ENCODE results near the gene DISP3. TPM values are rescaled to one million over a fixed set of nuclear protein-coding genes. Genes with fewer than 3 reads are reported as not detected.

The DISP3 gene
- total and polyA plus RNA-seq, 8 donors = 0.13 to 6.7 (median 0.74) TPM

DNA sequence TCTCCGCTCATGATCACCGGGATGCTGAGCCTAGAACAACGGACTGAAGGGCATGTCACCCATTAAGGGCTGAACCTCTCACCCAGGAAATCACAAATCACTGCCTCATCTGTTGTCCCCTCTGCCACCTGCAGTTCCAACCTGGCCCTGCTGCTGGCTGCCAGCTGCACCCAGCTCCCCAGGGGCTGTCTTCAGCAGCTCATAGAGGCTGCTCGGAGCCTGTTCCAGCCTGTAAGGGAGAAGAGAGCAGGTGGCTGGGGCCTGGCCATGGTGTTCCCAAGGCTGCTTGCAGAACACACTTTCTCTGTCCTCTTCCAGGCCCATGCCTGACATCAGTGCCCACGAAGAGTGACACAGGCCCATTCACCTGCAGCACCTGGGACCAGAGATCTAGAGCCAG, 44.5 kb upstream of the DISP3 start:
- Histone ChIP-seq H3K36me3 (no peaks in the 10 kb centered on the region), H3K9me3 (no peaks in the 10 kb centered on the region), H3K27me3 (no peaks in the 10 kb centered on the region), H3K4me3 (no peak overlapping the region), H3K4me1 (no peaks in the 10 kb centered on the region), H3K27ac (no peak overlapping the region)
- FAIRE-seq = no peak
- 54 to 63% methylated on average over 5 of the region's 5 CpGs for WGBS, 2 donors
- intact Hi-C loops (cut with DNase I) = no loop called here
- ATAC-seq = no peak
- DNase-seq = no peak
- TF ChIP-seq, protein P1, sequence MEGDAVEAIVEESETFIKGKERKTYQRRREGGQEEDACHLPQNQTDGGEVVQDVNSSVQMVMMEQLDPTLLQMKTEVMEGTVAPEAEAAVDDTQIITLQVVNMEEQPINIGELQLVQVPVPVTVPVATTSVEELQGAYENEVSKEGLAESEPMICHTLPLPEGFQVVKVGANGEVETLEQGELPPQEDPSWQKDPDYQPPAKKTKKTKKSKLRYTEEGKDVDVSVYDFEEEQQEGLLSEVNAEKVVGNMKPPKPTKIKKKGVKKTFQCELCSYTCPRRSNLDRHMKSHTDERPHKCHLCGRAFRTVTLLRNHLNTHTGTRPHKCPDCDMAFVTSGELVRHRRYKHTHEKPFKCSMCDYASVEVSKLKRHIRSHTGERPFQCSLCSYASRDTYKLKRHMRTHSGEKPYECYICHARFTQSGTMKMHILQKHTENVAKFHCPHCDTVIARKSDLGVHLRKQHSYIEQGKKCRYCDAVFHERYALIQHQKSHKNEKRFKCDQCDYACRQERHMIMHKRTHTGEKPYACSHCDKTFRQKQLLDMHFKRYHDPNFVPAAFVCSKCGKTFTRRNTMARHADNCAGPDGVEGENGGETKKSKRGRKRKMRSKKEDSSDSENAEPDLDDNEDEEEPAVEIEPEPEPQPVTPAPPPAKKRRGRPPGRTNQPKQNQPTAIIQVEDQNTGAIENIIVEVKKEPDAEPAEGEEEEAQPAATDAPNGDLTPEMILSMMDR (IDR thresholded peaks at IDR 0.05) = no peak

DNA sequence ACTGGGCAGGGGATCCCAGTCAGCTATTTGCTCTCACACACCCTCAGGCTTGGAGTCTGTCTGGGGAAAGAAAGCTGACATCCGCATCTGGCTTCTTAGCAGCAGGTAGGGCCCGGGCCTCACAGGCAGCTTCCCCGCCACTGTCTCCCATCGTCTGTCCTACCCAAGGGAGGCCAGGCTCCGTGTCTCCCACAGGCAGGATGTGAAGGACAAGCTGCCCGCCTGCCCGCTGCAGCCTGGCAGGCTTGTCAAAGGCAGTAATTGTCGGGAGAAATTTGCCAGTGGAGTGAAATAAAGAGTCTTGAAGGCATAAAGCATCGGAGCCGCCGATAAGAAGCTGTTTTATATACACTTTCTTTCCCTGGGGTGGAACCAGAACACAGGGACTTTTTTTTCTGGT, 44.0 kb upstream of the DISP3 start:
- FAIRE-seq = no peak
- no peak for DNase-seq
- TF ChIP-seq, protein P1 (IDR thresholded peaks at IDR 0.05) = no peak
- no peaks in the 10 kb centered on the region for H3K4me1 ChIP-seq
- H3K4me3 ChIP-seq = no peak overlapping the region
- H3K27ac ChIP-seq = no peak overlapping the region
- intact Hi-C loops (cut with DNase I) = no loop called here
- ATAC-seq = no peak
- H3K27me3 ChIP-seq = no peaks in the 10 kb centered on the region
- WGBS, 2 donors = 71 to 80% methylated on average over 11 of the region's 11 CpGs
- no peaks in the 10 kb centered on the region for H3K9me3 ChIP-seq
- no peaks in the 10 kb centered on the region for H3K36me3 ChIP-seq

DNA sequence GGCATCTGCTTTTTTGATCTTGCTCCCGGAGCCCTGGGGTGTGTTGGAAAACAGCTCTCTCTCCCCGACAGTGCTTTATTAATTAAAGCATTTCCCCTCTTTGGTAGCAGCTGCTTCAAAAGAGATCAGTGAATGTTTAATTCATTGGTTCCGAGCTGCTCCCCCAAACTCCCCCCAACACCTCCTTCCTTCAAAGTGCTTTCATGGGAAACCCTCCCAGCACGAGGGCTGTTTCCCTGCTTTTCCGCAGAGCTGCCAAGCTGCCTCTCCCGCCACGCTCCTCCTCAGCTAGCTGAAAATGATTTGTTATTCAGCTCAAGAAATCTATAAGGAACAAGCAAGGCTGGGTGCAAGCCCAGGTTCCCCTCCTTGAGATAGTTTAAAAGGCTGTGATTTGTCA, 40.0 kb upstream of the DISP3 start:
- Histone ChIP-seq H3K4me1 (no peaks in the 10 kb centered on the region), H3K27me3 (no peaks in the 10 kb centered on the region), H3K36me3 (no peaks in the 10 kb centered on the region), H3K9me3 (no peaks in the 10 kb centered on the region), H3K27ac (no peak overlapping the region), H3K4me3 (no peak overlapping the region)
- FAIRE-seq (no peak), DNase-seq (no peak), ATAC-seq (no peak)
- intact Hi-C loops (cut with DNase I) = no loop called here
- TF ChIP-seq, protein P1 (IDR thresholded peaks at IDR 0.05) = no peak
- 38 to 41% methylated on average over 7 of the region's 7 CpGs for whole genome bisulfite sequencing, 2 donors

DNA sequence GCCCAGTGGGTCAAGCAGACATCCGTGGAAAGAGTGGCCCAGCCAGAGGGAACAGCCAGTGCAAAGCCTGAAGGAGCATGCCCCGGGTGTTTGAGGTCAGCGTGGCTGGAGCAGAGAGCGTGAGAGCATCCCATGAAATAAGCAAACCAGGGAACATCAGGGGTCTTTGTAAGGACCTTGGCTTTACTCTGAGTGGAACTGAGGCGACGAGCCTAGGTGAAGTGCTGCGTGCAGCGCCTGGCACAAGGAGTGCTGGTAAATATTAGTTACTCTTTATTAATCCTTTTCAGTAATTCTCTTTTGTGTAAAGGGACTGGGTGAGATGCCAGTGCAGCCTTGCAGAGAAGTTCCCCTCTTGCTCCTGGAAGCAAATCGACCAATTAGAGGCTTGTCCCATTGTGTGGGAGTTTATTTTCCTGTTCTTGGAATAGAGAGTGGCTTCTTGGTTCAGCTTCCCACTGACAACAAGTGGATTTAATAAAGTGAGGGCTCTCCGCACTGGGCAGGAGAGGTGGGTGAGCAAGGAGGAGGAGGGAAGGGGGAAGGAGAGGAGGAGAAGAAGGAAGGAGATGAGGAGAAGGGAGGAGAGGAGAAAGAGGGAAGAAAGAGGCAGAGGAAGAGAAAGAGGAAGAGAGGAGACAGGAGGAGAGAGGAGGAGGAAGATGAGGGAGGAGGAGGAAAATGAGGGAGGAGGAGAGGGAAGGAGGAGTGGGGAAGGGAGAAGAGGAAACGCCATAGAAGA, 37.6 kb upstream of the DISP3 start:
- TF ChIP-seq, protein P1 (IDR thresholded peaks at IDR 0.05) = no peak
- FAIRE-seq (no peak), DNase-seq (no peak), ATAC-seq (no peak)
- no peaks in the 10 kb centered on the region for H3K36me3 ChIP-seq
- H3K4me3 ChIP-seq = no peak overlapping the region
- H3K4me1 ChIP-seq = no peaks in the 10 kb centered on the region
- no peak overlapping the region for H3K27ac ChIP-seq
- no peaks in the 10 kb centered on the region for H3K9me3 ChIP-seq
- intact Hi-C loops (cut with DNase I) = no loop called here
- H3K27me3 ChIP-seq = no peaks in the 10 kb centered on the region
- WGBS, 2 donors = 47 to 52% methylated on average over 11 of the region's 11 CpGs

DNA sequence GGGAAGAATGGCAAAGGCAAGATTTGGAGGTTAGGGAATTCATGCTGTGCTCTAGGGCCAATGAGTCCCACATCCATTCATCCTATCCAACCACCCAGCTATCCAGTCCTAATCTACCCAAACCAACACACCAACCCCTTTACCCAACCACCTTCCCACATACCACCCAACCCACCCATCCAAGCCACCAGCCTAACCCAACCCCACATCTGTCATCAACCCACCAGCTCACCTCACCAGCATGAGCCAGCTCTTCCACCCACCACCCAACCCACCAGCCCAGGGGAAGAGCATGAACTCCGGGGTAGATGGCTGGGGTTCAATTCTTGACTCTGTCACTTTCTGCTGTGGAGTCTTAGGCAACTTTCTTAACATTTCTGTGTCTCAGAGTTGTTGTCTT, 35.9 kb upstream of the DISP3 start:
- DNase-seq = no peak
- no peak for FAIRE-seq
- intact Hi-C loops (cut with DNase I) = no loop called here
- ATAC-seq = no peak
- no peaks in the 10 kb centered on the region for H3K27me3 ChIP-seq
- no peak overlapping the region for H3K27ac ChIP-seq
- TF ChIP-seq, protein P1 (IDR thresholded peaks at IDR 0.05) = no peak
- WGBS, 2 donors = 68 to 73% methylated on average over 1 of the region's 1 CpG
- H3K9me3 ChIP-seq = no peaks in the 10 kb centered on the region
- no peaks in the 10 kb centered on the region for H3K4me1 ChIP-seq
- no peaks in the 10 kb centered on the region for H3K36me3 ChIP-seq
- H3K4me3 ChIP-seq = no peak overlapping the region

All from pancreas (tissue), 10 donors.